ENCODE results near the gene ATG10. TPM values are rescaled to one million over a fixed set of nuclear protein-coding genes. Genes with fewer than 3 reads are reported as not detected.

The ATG10 gene
- total RNA-seq: 1 to 10 TPM; 2.6 to 6.1 (median 4.6) TPM
- polyA plus RNA-seq: 1 to 10 TPM; 2.7 to 7.8 TPM
- long read RNA-seq, donor 1, transcript ATG10-201 (8 exons, 3,033 nt): major isoform, 7 of 29 reads
- long read RNA-seq, donor 1, partial matches to known transcripts: 0 of 29 reads
- long read RNA-seq, donor 1, other reads (novel, unspliced or antisense): 18 of 29 reads
- long read RNA-seq, donor 2, transcript ATG10-201 (8 exons, 3,033 nt): major isoform, 5 of 6 reads
- long read RNA-seq, donor 2, partial matches to known transcripts: 0 of 6 reads
- long read RNA-seq, donor 2, other reads (novel, unspliced or antisense): 0 of 6 reads
- long read RNA-seq, donor 3, partial matches to known transcripts: 0 of 13 reads
- long read RNA-seq, donor 3, other reads (novel, unspliced or antisense): 11 of 13 reads

DNA sequence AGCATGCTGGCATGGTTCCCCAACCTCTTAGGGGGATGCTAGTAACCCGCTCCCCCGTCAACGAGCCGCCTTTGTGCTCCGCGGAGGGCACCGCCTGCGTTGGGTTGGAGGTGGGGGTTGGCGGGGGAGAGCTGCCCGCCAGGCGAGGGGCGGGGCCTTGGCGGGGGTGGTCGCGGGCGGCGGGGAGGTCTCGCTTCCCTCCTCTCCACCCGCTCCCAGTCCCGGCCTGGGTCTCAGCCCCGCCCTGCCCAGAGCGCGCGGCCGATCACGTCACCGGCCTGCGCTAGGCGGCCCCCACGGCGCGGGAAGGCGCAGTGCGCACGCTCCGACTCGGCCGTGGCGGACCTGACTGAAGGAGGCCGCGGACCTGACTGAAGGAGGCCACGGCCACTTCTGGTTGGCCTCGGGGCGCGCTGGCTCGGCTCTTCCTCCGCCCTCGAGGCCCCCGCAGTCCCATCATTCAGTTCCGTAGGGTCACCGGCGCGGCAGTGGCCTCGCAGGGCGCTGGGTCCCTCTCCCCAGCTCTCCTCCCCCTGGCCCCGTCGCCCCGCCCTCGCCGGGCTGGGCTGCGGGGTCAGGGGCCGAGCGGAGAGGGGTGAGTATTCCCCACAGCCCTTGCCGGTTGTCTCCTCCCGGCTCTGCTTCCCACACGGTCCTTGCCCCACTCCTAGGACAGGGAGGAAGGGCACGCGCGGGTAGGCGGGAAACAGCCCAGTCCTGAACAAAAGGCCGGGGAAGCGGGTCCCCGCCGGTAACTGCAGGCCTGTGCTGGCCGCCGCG lies at the start of gene ATG10:
TSS of gene ATG10 (plus strand) at position 312 of the 780 bp plus-strand sequence. CDS start 15,548 bp downstream, outside the sequence.
- H3K27me3 ChIP-seq: no peaks in the 10 kb centered on the region
- H3K27ac ChIP-seq: peak within 1 kb of the TSS; percentile 97 to 100
- H3K9me3 ChIP-seq: no peaks in the 10 kb centered on the region
- peak within 1 kb of the TSS; percentile 67 for H3K4me3 ChIP-seq
- H3K36me3 ChIP-seq: no peaks in the 10 kb centered on the region
- peak; percentile 93 to 96 (median 96) for DNase-seq
- intact Hi-C loops (cut with DNase I): loop anchor here in 3 of 4 donors (2.0 to 10.0 kb wide), 5 partner anchors 117 to 465 kb away; partner anchors contain the start of gene SSBP2 (in 2 of the 3)
- H3K4me1 ChIP-seq (ENCODE audit: insufficient read depth): no peaks in the 10 kb centered on the region
- TF ChIP-seq, protein P1, sequence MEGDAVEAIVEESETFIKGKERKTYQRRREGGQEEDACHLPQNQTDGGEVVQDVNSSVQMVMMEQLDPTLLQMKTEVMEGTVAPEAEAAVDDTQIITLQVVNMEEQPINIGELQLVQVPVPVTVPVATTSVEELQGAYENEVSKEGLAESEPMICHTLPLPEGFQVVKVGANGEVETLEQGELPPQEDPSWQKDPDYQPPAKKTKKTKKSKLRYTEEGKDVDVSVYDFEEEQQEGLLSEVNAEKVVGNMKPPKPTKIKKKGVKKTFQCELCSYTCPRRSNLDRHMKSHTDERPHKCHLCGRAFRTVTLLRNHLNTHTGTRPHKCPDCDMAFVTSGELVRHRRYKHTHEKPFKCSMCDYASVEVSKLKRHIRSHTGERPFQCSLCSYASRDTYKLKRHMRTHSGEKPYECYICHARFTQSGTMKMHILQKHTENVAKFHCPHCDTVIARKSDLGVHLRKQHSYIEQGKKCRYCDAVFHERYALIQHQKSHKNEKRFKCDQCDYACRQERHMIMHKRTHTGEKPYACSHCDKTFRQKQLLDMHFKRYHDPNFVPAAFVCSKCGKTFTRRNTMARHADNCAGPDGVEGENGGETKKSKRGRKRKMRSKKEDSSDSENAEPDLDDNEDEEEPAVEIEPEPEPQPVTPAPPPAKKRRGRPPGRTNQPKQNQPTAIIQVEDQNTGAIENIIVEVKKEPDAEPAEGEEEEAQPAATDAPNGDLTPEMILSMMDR (IDR thresholded peaks at IDR 0.05): peak in 1 of 3 donors; percentile 18
- TF ChIP-seq EP300 (IDR thresholded peaks at IDR 0.05) (no peak), POLR2A (IDR thresholded peaks at IDR 0.05) (peak; percentile 98)
- WGBS, 3 donors: 0 to 1% (median 0%) methylated on average over 70 to 77 of the region's 77 CpGs

DNA sequence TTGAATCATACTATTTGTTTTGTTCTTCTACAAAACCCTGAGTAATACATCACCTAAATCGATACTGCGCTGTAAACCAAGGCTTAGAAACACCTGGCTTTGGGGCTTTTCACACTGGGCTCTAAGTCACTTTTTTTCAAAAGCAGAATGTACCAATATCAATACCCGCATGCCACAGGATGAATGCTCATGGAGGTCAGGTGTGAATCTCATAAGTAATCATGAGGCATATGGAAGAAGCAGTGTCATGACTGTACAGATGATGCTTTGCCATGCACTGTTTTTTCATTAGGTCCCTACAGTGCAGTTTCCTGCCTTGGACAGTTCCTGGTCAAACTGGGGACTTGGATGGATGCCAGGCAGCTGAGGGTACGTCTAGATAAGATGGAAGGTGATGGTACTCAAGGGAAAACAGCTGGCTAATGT lies 49.0 kb upstream of the ATG10 start:
- Histone ChIP-seq H3K36me3 (no peaks in the 10 kb centered on the region), H3K27me3 (no peaks in the 10 kb centered on the region), H3K27ac (no peak overlapping the region), H3K4me1 (ENCODE audit: insufficient read depth) (no peaks in the 10 kb centered on the region), H3K9me3 (no peaks in the 10 kb centered on the region), H3K4me3 (no peak overlapping the region)
- intact Hi-C loops (cut with DNase I): no loop called here
- DNase-seq: no peak
- 73 to 75% (median 75%) methylated on average over 4 of the region's 4 CpGs for WGBS, 3 donors
- TF ChIP-seq POLR2A (IDR thresholded peaks at IDR 0.05) (no peak), EP300 (IDR thresholded peaks at IDR 0.05) (no peak)
- TF ChIP-seq, protein P1 (IDR thresholded peaks at IDR 0.05): no peak

DNA sequence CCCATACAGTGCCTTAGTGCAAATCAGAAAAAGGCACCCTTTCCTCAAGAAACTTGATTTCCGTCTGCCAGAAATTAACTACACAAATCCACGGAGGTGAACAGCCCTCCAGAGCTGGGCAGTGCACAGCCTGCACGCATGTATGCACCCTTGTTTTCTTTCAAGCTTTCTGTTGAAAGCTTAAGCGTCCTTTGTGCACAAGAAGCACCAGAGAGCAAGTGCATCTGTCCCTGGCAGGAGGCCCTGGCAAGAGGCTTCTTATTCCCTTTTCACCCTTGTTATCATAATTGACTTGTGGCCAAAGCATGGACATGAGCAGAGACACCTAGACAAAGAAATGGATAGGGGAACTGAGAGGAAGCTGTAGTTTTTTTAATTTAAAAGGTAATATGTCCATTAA lies 47.4 kb upstream of the ATG10 start:
- H3K27me3 ChIP-seq: no peaks in the 10 kb centered on the region
- intact Hi-C loops (cut with DNase I): no loop called here
- no peaks in the 10 kb centered on the region for H3K36me3 ChIP-seq
- 19 to 26% (median 20%) methylated on average over 4 of the region's 4 CpGs for WGBS, 3 donors
- no peak overlapping the region for H3K27ac ChIP-seq
- no peak overlapping the region for H3K4me3 ChIP-seq
- no peaks in the 10 kb centered on the region for H3K4me1 ChIP-seq (ENCODE audit: insufficient read depth)
- peak in 3 of 5 donors; percentile 16 to 48 (median 25) for DNase-seq
- H3K9me3 ChIP-seq: no peaks in the 10 kb centered on the region
- TF ChIP-seq, protein P1 (IDR thresholded peaks at IDR 0.05): no peak
- TF ChIP-seq POLR2A (IDR thresholded peaks at IDR 0.05) (no peak), EP300 (IDR thresholded peaks at IDR 0.05) (no peak)

DNA sequence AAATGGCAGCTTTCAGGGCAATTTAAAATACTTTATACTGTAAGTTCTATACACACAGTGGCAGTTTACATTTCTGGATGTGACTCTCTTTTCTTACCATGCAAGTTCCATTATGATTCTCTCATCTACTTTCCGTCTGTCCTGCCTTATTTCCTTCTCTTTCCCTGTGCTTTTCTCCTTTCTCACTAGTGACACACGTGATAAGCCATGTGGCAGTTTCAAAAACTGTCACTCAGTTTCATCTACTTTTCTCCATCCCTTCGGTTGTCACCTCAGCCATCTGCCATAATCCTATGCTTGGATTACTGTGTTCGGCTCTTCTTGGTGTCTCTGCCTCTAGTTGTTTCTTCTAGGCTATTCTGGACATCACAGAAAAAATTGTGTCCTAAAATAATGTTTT lies 46.8 kb upstream of the ATG10 start:
- Histone ChIP-seq H3K9me3 (no peaks in the 10 kb centered on the region), H3K36me3 (no peaks in the 10 kb centered on the region), H3K27ac (no peak overlapping the region), H3K4me3 (no peak overlapping the region), H3K27me3 (no peaks in the 10 kb centered on the region), H3K4me1 (ENCODE audit: insufficient read depth) (no peaks in the 10 kb centered on the region)
- no peak for TF ChIP-seq POLR2A (IDR thresholded peaks at IDR 0.05)
- TF ChIP-seq EP300 (IDR thresholded peaks at IDR 0.05): no peak
- TF ChIP-seq, protein P1 (IDR thresholded peaks at IDR 0.05): no peak
- DNase-seq: no peak
- 85 to 90% (median 89%) methylated on average over 4 of the region's 4 CpGs for WGBS, 3 donors
- intact Hi-C loops (cut with DNase I): no loop called here
